ENCODE data around the gene HNRNPA3.
"Not testable (repeated sequence)": the region's sequence is repeated elsewhere in the genome, so short reads cannot be mapped to it uniquely, and the experiment has no call there.

Gene HNRNPA3

DNA sequence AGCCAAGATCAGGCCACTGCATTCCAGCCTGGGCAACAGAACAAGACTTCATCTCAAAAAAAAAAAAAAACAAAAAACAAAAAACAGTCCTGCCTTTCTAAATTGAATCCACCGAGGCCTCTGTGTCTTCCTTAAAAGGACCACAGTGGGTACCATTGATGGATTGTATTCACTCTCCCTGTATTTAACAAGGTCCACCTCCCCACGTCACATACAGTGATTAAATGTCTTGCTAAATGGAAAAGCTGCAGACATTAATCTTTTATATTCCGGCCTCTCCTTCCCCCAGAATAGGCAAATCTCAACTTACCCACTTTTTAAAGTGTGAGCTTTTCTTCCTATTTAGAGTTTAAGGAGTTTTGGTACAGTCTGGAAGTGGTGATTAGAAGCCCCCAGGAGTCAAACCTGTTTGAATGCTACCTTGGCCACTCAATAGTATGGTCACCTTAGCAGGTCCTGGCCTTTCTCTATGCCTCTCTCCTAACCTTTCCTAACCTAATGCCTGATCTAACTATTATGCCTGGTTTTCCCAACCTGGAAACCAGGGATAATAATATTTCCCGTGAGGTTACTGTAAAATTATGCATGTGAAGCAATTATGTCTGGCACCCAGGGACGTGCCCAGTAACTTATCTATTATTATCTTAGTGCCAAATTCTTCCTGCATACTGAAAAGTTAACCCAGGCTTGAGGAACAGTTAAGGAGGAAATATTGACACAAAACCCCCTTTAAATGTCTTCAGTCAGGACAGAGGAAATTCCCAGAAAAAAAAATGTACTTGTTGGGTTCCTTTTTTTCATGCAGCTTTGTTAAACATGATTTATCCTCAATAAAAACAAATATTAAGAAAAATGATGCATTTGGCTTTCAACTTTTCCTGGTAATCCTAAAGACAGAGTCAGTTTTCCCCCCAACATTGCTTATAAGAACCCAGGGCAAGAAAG lies 48.8 kb downstream of the HNRNPA3 start:
- no peak for FAIRE-seq

DNA sequence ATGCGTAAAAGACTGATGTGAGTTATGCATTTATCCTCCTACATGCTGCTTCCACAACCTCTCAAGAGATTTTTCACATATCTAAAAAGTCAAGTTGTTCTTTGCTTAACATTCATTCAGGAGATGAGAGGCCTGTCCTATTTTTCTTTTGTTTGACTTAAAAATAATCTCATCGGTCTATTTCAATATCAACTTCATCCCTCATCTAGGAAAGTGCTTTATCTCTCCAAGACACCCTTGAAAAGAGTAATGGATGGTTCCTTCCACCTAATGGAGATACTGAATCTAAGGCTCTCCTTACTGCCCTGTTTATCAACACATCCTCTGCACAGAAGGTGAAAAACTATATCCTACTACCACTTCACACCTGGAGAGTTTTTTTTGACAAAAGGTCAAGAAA lies 49.5 kb downstream of the HNRNPA3 start:
- no peak for DNase-seq (ENCODE audit: insufficient read length)
- no peak for TF ChIP-seq TAF1 (IDR thresholded peaks at IDR 0.05; ENCODE audit: borderline replicate concordance, low read depth, low read length)
- TF ChIP-seq POLR2AphosphoS5 (IDR thresholded peaks at IDR 0.05; ENCODE audit: low read depth, low read length): no peak
- no peak for TF ChIP-seq POLR2A (IDR thresholded peaks at IDR 0.05; ENCODE audit: low read depth, low read length)
- no peak for FAIRE-seq

More for the DNA sequence above, 48.8 kb downstream of the HNRNPA3 start:
- no peak for TF ChIP-seq TAF1 (IDR thresholded peaks at IDR 0.05; ENCODE audit: borderline replicate concordance, low read depth, low read length)
- TF ChIP-seq POLR2A (IDR thresholded peaks at IDR 0.05; ENCODE audit: low read depth, low read length): no peak; the same call in 1 of the 2 replicates
- no peak for TF ChIP-seq POLR2AphosphoS5 (IDR thresholded peaks at IDR 0.05; ENCODE audit: low read depth, low read length)
- DNase-seq (ENCODE audit: insufficient read length): no peak

DNA sequence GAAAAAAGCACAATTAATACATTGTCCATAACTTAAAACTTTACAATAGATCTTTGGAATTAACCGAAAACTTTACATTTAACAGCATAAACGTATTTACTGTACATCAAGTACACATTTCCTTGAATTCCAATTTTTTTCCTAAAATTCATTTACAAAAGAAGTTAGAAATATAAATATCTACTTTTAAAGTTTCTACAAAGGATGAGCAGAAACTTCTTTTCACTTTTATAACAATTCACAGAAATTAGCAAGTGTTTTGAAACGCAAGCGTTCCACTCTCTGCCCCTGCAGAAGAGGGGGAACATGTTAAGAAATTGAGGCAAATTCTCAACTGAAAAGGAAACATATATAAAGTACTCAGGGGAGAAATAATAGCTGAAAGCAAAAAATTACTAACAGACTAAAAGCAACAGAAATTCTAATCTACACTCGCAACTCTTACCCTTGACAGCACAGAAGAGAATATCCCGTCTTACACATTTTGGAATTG lies 50.4 kb downstream of the HNRNPA3 start:
- TF ChIP-seq POLR2A (IDR thresholded peaks at IDR 0.05; ENCODE audit: low read depth, low read length) (no peak), POLR2AphosphoS5 (IDR thresholded peaks at IDR 0.05; ENCODE audit: low read depth, low read length) (no peak)
- no peak for FAIRE-seq
- no peak for DNase-seq (ENCODE audit: insufficient read length)

DNA sequence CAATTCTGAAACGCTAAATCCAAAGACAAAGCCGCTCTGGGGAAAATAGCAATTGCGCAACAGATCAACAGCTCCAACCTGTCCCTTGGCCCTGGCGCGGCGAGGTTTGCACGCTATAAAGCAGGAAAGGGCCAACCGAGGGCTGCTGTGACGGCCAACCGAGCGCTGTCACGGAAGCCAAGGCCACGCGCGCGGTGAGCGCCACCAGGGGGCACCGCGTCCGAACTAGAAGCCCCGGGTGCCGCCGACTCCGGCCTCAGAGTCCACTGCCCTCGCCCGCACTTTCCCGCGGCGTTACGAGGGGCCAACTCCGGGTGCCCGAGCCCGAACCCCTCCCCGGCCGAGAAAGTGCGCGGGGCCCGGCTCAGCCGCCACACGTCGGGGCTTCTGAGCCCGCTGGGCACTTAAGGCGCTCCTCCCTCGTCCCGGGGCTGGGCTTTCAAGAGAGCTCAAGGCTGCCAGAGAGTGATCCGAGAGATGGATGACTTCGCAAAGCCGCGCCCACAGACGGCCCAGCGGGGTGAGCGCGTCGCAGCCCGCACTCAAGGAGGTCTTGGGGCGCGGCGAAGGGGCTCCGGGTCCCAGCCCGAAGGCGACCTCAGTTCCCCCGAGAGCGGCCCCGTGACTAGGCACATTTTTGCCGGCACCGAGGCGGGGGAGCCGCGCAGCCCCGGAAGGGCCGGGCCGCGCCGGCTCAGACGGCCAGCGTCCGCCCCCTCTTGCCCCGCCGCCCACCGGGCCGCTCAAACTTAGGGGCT lies 51.0 kb downstream of the HNRNPA3 start:
- DNase-seq (ENCODE audit: insufficient read length): peak; percentile 53
- FAIRE-seq: peak; percentile 96
- TF ChIP-seq POLR2A (IDR thresholded peaks at IDR 0.05; ENCODE audit: low read depth, low read length): peak; percentile 77
- peak; percentile 74 for TF ChIP-seq POLR2AphosphoS5 (IDR thresholded peaks at IDR 0.05; ENCODE audit: low read depth, low read length)
- TF ChIP-seq TAF1 (IDR thresholded peaks at IDR 0.05; ENCODE audit: borderline replicate concordance, low read depth, low read length): no peak; the same call in none of the 2 replicates

DNA sequence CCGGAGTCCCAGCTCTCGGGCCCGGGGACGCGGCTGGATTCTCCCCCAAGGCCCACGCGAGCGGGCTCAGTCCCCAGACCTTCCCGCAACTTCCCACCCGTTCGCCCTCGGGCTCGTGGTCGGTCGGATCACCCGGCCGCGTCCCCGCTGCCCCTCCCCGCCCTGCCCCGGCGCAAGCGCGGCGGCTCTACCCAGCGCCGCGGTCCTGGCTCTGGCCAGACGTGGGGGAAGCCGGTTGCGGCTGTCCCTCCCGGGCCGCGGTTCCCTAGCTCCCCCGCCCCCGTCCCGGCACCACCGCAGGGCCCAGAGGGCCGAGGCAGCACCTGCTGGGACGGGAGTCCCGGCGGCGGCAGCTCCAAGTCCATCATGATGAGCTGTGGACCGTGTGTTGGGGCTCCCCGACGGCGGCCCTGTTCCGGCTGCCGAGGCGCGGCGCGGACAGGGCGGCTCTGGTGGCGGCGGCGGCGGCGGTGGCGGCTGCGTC lies 51.7 kb downstream of the HNRNPA3 start:
- FAIRE-seq (no peak), DNase-seq (ENCODE audit: insufficient read length) (no peak)
- TF ChIP-seq POLR2A (IDR thresholded peaks at IDR 0.05; ENCODE audit: low read depth, low read length) (no peak), TAF1 (IDR thresholded peaks at IDR 0.05; ENCODE audit: borderline replicate concordance, low read depth, low read length) (no peak; the same call in 1 of the 2 replicates), POLR2AphosphoS5 (IDR thresholded peaks at IDR 0.05; ENCODE audit: low read depth, low read length) (no peak)

DNA sequence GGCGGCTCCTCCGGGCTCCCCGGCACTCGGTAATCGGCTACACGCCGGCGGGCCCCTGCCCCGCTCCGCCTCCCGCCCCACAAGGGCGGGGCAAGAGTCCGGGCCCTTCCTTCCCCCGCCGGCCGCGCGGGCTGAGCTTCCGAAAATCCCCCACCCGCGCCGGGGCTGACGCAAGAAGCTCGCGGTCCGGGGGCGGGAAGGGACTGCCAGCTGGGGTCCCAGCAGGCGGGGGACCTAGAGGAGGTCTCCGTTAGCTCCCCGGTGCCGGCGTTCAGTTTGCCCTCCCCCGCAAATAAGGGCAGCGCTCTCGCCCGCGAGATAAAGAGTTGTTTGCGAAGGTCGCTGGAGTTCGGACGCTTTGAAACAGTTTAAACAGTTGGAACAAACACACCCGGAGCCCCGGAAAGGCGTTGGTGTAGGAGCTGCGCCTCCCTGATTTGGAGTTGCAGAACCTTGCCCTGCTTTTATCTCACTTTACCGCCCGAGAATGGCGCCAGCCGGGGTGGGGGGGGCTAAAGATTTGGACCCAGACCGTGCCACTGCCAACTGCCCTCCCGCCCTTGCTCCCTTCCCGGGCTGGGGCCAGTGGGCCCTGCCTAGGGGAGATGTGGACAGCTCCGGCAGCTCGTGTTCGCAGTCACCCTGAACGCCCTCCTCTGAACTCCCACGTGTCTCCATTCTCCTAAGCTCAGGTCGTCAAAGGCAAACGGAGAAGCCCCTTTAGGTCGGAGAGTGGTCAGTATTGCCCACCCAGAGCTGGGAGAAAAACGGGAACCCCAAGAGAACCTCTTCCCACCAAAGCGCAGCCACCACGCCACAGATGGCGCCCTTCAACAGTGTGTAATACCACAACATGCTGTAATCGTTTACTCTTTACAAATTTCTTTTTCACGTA lies 52.3 kb downstream of the HNRNPA3 start, which contains the start of gene NFE2L2:
NFE2L2 (minus strand) TSS at position 35 of the 895 bp plus-strand sequence. CDS start 151 bp downstream, outside the sequence.
- FAIRE-seq (peak; percentile 81), DNase-seq (ENCODE audit: insufficient read length) (peak; percentile 83)
- TF ChIP-seq TAF1 (IDR thresholded peaks at IDR 0.05; ENCODE audit: borderline replicate concordance, low read depth, low read length) (no peak), POLR2AphosphoS5 (IDR thresholded peaks at IDR 0.05; ENCODE audit: low read depth, low read length) (no peak), POLR2A (IDR thresholded peaks at IDR 0.05; ENCODE audit: low read depth, low read length) (no peak; the same call in 1 of the 2 replicates)

DNA sequence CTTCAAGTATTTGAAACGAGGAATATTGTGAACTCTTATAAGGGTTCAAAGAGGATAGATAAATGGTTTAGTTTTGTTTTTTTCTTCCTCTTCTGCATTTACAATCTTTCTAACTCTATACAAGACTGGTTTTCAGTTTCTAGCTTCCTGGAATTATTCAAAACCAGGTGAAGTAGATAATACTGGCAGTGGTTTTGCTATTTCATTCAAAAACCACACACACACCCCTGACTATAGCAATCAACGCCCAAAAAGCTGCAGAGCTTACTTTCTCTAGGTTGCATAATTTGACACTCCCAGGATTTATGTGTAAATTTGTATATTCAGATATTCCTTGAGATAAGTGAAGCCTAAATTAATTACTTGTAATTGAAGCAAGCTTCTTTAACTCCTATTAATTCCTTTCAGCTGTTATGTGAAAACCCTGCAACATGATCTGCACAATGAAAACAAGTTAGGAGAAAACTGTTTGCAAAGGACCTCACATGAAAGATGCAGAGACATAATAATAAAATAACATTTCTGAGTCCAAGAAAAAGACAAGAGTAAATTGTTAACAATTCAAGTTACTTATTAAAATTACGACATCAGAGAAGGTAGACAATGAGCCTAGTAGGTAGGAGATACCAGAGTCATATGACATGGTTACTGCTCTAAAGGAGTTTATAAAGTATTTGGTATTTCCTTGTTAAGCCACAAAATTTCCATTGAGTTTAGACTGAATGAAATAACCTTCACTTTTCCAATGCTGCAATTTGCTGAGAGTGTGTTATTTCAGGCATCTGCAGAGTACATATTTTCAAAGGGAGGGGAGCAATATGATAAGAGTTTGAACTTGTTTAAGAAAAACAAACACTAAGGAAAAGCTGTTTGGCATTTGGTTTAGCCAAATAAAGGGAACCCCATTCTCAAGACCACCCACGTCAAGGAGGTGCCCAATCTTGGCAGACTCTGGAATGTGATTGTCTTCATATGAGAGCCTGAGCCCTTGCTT lies 53.5 kb downstream of the HNRNPA3 start:
- FAIRE-seq: peak; percentile 5

DNA sequence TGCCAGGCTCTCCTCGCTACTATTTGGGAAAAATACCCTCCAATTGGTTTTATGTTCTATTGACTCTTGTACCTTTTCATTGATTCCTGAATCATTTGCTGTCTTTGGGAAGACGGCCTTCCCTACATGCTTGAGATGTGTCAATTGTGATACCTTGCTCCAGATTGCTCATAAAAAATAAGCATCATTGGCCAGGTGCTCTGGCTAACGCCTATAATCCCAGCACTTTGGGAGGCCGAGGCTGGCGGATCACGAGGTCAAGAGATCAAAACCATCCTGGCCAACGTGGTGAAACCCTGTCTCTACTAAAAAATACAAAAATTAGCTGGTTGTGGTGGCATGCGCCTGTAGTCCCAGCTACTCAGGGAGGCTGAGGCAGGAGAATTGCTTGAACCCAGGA lies 54.4 kb downstream of the HNRNPA3 start:
- not testable (repeated sequence) for FAIRE-seq; DNase-seq (ENCODE audit: insufficient read length)

More for the DNA sequence above, 53.5 kb downstream of the HNRNPA3 start:
- DNase-seq (ENCODE audit: insufficient read length): no peak
- no peak for TF ChIP-seq TAF1 (IDR thresholded peaks at IDR 0.05; ENCODE audit: borderline replicate concordance, low read depth, low read length)

DNA sequence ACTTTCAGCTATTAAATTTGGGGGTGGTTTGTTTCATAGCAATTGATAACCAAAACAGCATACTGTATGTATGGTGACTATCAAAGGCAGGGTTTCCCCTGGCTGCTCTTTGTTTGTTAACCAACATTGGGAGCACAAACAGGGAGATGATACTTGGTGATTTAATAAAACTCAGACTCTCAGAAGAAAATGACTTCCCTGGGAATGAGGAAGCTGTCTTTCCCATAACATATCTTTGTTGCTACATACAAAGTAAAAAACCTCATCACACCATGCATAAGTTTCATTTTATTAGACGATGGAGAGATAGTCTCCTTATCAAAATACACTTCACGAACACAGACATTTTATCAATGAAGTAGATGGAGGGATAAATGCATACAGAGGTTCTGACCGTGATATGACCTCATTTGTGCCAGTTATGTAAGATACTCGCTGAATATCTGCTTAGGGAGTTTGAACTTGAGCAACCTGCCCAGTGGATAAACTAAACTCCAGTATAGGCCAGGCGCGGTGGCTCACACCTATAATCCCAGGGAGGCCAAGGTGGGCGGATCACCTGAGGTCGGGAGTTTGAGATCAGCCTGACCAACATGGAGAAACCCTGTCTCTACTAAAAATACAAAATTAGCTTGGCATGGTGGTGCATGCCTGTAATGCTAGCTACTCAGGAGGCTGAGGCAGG lies 55.7 kb downstream of the HNRNPA3 start:
- no peak for DNase-seq (ENCODE audit: insufficient read length)
- TF ChIP-seq POLR2AphosphoS5 (IDR thresholded peaks at IDR 0.05; ENCODE audit: low read depth, low read length): no peak
- TF ChIP-seq TAF1 (IDR thresholded peaks at IDR 0.05; ENCODE audit: borderline replicate concordance, low read depth, low read length): no peak
- no peak for TF ChIP-seq POLR2A (IDR thresholded peaks at IDR 0.05; ENCODE audit: low read depth, low read length)

More for the DNA sequence above, 55.7 kb downstream of the HNRNPA3 start:
- no peak for FAIRE-seq

Measured in GM12892 (cell line).